ENCODE data around the gene RIMKLB. TPM values are rescaled to one million over a fixed set of nuclear protein-coding genes. Genes with fewer than 3 reads are reported as not detected.

Gene RIMKLB
- total RNA-seq, 1 experiment from 2014 or later: 0.39 TPM

- H3K4me3 ChIP-seq (replicated peaks in 1 of 2; ENCODE audit: low read depth in 1 of 2, low read length in 2 of 2): no peak overlapping the region
- no peak overlapping the region for H2AFZ ChIP-seq (ENCODE audit: low read depth, low read length, poor library complexity, severe bottlenecking)
- RAD21 ChIA-PET (ENCODE audit: low non-redundant PET in 1 of 2, low total read pairs in 2 of 2, uncharacterized antibody in 2 of 2, unreplicated experiment in 2 of 2): no interaction called here
- H3K36me3 ChIP-seq (ENCODE audit: control insufficient read depth in 1 of 2, insufficient read depth in 2 of 2, low read length in 2 of 2): no peaks in the 10 kb centered on the region
- BruUV-seq (replicated peaks): no TSS peak
- no peaks in the 10 kb centered on the region for H3K9me3 ChIP-seq (ENCODE audit: control insufficient read depth in 1 of 2, insufficient read depth in 1 of 2, low read depth in 1 of 2, low read length in 2 of 2)
- H3K9ac ChIP-seq (ENCODE audit: low read length): no peak overlapping the region
- no peak for DNase-seq (ENCODE audit: low read depth, low spot score)
- no peaks in the 10 kb centered on the region for H3K79me2 ChIP-seq (ENCODE audit: insufficient read depth, low read length)
- 0 out of 2 replicates have a peak, but pooled peaks cover under 1% of the 10 kb centered on the region for H3K27me3 ChIP-seq (ENCODE audit: insufficient read depth, low read length)
- no peak overlapping the region for H3K4me2 ChIP-seq (ENCODE audit: low read length)
- TF ChIP-seq EGR1 (IDR thresholded peaks at IDR 0.05; ENCODE audit: low read depth) (no peak), SRF (IDR thresholded peaks at IDR 0.05; ENCODE audit: low read depth) (no peak)
- POLR2A ChIA-PET: no interaction called here
- H3K9me2 ChIP-seq (ENCODE audit: insufficient read depth): no peaks in the 10 kb centered on the region
- intact Hi-C loops (cut with micrococcal nuclease): no loop called here
- H3K4me1 ChIP-seq (ENCODE audit: control insufficient read depth in 1 of 2, insufficient read depth in 2 of 2, low read length in 2 of 2): no peaks in the 10 kb centered on the region
- CTCF ChIA-PET: no interaction called here
- H3K27ac ChIP-seq (ENCODE audit: low read depth, low read length): no peak overlapping the region
- no peak for ATAC-seq
- no peaks in the 10 kb centered on the region for H4K20me1 ChIP-seq (ENCODE audit: insufficient read depth)
Measured at GRCh38 chr12:8773461-8773860, 75.7 kb downstream of the RIMKLB start.

GRCh38 chr12:8779281-8779680 lies 81.5 kb downstream of the RIMKLB start:
- Histone ChIP-seq H3K4me3 (replicated peaks in 1 of 2; ENCODE audit: low read depth in 1 of 2, low read length in 2 of 2) (no peak overlapping the region), H3K4me1 (ENCODE audit: control insufficient read depth in 1 of 2, insufficient read depth in 2 of 2, low read length in 2 of 2) (no peaks in the 10 kb centered on the region), H3K27ac (ENCODE audit: low read depth, low read length) (no peak overlapping the region), H3K36me3 (ENCODE audit: control insufficient read depth in 1 of 2, insufficient read depth in 2 of 2, low read length in 2 of 2) (no peaks in the 10 kb centered on the region), H3K9me3 (ENCODE audit: control insufficient read depth in 1 of 2, insufficient read depth in 1 of 2, low read depth in 1 of 2, low read length in 2 of 2) (no peaks in the 10 kb centered on the region), H3K9me2 (ENCODE audit: insufficient read depth) (no peaks in the 10 kb centered on the region), H3K9ac (ENCODE audit: low read length) (no peak overlapping the region), H3K4me2 (ENCODE audit: low read length) (no peak overlapping the region), H3K27me3 (ENCODE audit: insufficient read depth, low read length) (0 out of 2 replicates have a peak, but pooled peaks cover 13% of the 10 kb centered on the region), H3K79me2 (ENCODE audit: insufficient read depth, low read length) (no peaks in the 10 kb centered on the region), H2AFZ (ENCODE audit: low read depth, low read length, poor library complexity, severe bottlenecking) (no peak overlapping the region), H4K20me1 (ENCODE audit: insufficient read depth) (no peaks in the 10 kb centered on the region)
- CTCF ChIA-PET: no interaction called here
- no peak for TF ChIP-seq ZFX (IDR thresholded peaks at IDR 0.05)
- TF ChIP-seq ELF1 (IDR thresholded peaks at IDR 0.05; ENCODE audit: borderline replicate concordance, low read depth): no peak
- no peak for TF ChIP-seq FOSL1 (IDR thresholded peaks at IDR 0.05; ENCODE audit: low read depth)
- TF ChIP-seq EZH2phosphoT487 (IDR thresholded peaks at IDR 0.05; ENCODE audit: borderline replicate concordance): no peak
- no peak for TF ChIP-seq SP1 (IDR thresholded peaks at IDR 0.05; ENCODE audit: low read depth)
- RAD21 ChIA-PET (ENCODE audit: low non-redundant PET in 1 of 2, low total read pairs in 2 of 2, uncharacterized antibody in 2 of 2, unreplicated experiment in 2 of 2): no interaction called here
- no peak for ATAC-seq
- intact Hi-C loops (cut with micrococcal nuclease): no loop called here
- DNase-seq (ENCODE audit: low read depth, low spot score): no peak
- BruUV-seq (replicated peaks): no TSS peak
- POLR2A ChIA-PET: no interaction called here

Data from HCT116 (cell line).